ENCODE results near the gene SERPINE1.

SERPINE1 gene

DNA sequence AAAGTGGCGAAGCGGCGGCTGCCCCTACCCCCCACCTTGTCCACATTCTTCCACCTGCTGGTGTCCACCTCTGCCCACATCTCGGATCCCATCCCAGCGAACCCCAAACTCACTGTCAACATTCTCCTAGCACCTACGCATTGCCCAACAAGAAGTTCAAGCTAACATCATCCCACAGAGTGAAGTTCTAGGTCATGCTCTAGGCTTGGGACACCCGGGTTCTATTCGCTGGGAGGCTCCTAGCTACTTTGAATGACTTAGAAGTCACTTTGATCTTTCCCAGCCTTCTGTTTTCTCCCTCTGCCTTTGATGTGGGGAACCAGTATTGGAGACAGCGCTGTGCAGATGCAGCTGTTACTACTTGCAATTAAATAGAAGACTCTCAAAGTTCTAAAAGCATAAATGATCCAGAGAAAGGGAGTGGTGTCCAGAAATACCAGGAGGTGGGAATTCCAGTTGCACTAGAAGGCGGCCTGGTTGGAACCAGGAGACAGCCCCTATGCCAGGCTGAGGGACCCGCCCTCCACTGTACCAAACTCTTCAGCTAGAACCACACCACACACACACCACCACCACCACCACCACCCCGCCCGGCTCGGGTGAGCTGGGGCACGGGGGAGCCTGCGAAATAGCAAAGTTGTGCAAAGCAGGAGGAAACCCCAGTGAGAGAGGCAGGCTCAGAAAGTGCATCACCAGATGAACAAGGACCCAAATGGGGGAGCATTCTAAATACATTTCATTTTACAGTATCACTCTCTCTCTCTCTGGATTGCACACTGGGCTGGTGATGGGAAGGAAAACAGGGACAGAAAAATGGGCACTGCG, 43.9 kb downstream of the SERPINE1 start:
- no peak overlapping the region for H3K4me3 ChIP-seq (ENCODE audit: low read length)
- DNase-seq: peak; percentile 1
- H3K27me3 ChIP-seq (ENCODE audit: insufficient read depth, low read length, poor library complexity): peaks cover 49% of the 10 kb centered on the region
- H2BK5ac ChIP-seq (ENCODE audit: low read length): no peak overlapping the region
- H2BK15ac ChIP-seq (replicated peaks; ENCODE audit: low read depth): no peak overlapping the region
- no peak overlapping the region for H2AK5ac ChIP-seq (ENCODE audit: low read length)
- H3K36me3 ChIP-seq (ENCODE audit: control insufficient read depth, insufficient read depth, low read length): no peaks in the 10 kb centered on the region
- H3K23ac ChIP-seq (ENCODE audit: low read length): no peak overlapping the region
- no peak overlapping the region for H4K5ac ChIP-seq (ENCODE audit: low read length)
- no peak overlapping the region for H3K4ac ChIP-seq (ENCODE audit: low read depth, low read length)
- H2BK120ac ChIP-seq (ENCODE audit: low read depth, low read length): no peak overlapping the region
- H3K79me1 ChIP-seq (ENCODE audit: low read length): no peaks in the 10 kb centered on the region
- H4K8ac ChIP-seq (ENCODE audit: low read depth, low read length): no peak overlapping the region
- H3K4me1 ChIP-seq (ENCODE audit: control insufficient read depth, low read depth, low read length): peaks cover 4% of the 10 kb centered on the region
- no peak overlapping the region for H3K27ac ChIP-seq (ENCODE audit: low read depth, low read length)
- H3K56ac ChIP-seq (ENCODE audit: low read length): no peak overlapping the region
- no peaks in the 10 kb centered on the region for H3K79me2 ChIP-seq (ENCODE audit: control insufficient read depth, insufficient read depth, low read length)
- no peak overlapping the region for H3K9ac ChIP-seq (ENCODE audit: low read length)
- H3K4me2 ChIP-seq (ENCODE audit: low read length): no peak overlapping the region
- no CpG with 5 or more reads among the region's 17 CpGs for WGBS (ENCODE audit: extremely low coverage, insufficient coverage, low lambda C conversion rate)
- H3K18ac ChIP-seq (ENCODE audit: low read length): no peak overlapping the region

DNA sequence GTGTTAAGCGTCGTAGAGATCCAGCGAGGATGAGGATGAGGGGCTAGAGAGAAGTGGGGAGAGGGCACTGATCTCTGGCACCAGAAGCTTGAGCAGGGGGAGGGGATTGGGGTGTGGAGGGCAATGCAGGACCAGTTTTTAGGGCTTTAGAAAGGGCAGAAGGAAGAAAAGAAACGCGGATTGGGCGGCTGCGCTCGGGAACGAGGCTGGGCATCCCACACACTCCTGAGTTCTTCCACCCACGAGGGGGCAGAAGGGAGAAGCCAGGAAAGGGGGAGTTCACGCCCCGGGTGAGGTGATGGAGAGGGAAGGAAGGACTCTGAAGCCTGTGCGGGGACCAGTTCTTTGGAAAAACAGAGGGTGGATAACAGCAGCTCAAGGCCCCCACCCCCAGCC, 44.5 kb downstream of the SERPINE1 start:
- Histone ChIP-seq H3K27ac (ENCODE audit: low read depth, low read length) (no peak overlapping the region), H3K23ac (ENCODE audit: low read length) (no peak overlapping the region), H4K5ac (ENCODE audit: low read length) (no peak overlapping the region), H3K9ac (ENCODE audit: low read length) (no peak overlapping the region), H4K8ac (ENCODE audit: low read depth, low read length) (no peak overlapping the region), H3K56ac (ENCODE audit: low read length) (no peak overlapping the region), H3K4me1 (ENCODE audit: control insufficient read depth, low read depth, low read length) (peaks cover 2% of the 10 kb centered on the region), H2BK15ac (replicated peaks; ENCODE audit: low read depth) (no peak overlapping the region), H3K4me2 (ENCODE audit: low read length) (no peak overlapping the region), H3K4ac (ENCODE audit: low read depth, low read length) (no peak overlapping the region), H3K27me3 (ENCODE audit: insufficient read depth, low read length, poor library complexity) (peaks cover 50% of the 10 kb centered on the region), H3K4me3 (ENCODE audit: low read length) (no peak overlapping the region), H2BK5ac (ENCODE audit: low read length) (no peak overlapping the region), H3K18ac (ENCODE audit: low read length) (no peak overlapping the region), H3K79me2 (ENCODE audit: control insufficient read depth, insufficient read depth, low read length) (no peaks in the 10 kb centered on the region), H3K79me1 (ENCODE audit: low read length) (no peaks in the 10 kb centered on the region), H3K36me3 (ENCODE audit: control insufficient read depth, insufficient read depth, low read length) (no peaks in the 10 kb centered on the region), H2BK120ac (ENCODE audit: low read depth, low read length) (no peak overlapping the region), H2AK5ac (ENCODE audit: low read length) (no peak overlapping the region)
- peak; percentile 3 for DNase-seq
- WGBS (ENCODE audit: extremely low coverage, insufficient coverage, low lambda C conversion rate): no CpG with 5 or more reads among the region's 13 CpGs

DNA sequence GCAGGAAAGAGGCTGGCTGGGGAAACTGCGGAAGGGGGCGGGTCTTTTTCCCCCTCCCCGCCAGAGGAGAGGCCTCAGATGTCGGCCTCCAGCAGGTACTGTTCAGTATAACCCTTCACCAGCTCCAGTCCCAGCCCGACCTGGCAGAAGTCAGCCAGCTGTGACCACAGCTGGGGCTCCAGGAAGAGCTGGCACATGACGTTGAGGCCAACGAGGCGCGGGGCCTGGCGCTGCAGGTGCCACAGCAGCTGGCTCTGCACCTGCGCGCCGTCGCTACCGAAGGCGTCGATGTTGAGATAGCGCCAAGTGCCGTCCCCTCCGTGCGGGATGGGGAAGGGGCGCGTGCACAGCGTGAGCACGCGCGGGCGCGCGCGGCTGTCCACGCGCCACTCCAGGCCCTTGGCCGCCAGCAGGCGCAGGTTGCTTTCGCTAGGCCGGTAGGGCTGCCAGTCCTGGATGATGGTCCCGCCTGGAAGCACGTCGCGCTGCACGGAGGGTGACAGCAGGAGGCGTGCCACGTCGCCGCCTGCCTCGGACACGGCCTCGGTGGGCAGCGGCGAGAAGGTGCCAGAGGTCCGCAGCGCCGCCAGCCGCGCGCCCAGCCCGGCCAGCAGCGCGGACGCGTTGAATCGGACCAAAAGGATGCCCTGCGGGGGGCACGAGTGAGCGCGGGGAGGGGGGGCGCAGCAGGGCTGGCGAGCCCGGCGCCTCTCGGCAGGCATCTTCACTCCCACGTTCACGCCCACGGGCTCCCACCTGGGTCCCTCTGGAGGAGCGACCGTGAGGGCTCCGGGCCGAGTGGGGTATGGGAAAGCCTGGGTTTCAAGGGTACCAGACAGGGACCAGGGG, 45.3 kb downstream of the SERPINE1 start:
- Histone ChIP-seq H2AK5ac (ENCODE audit: low read length) (no peak overlapping the region), H3K4me3 (ENCODE audit: low read length) (no peak overlapping the region), H3K36me3 (ENCODE audit: control insufficient read depth, insufficient read depth, low read length) (no peaks in the 10 kb centered on the region), H2BK5ac (ENCODE audit: low read length) (no peak overlapping the region), H2BK15ac (replicated peaks; ENCODE audit: low read depth) (no peak overlapping the region), H3K9ac (ENCODE audit: low read length) (no peak overlapping the region), H4K5ac (ENCODE audit: low read length) (no peak overlapping the region), H3K4me2 (ENCODE audit: low read length) (no peak overlapping the region), H2BK120ac (ENCODE audit: low read depth, low read length) (no peak overlapping the region), H3K18ac (ENCODE audit: low read length) (no peak overlapping the region), H3K23ac (ENCODE audit: low read length) (no peak overlapping the region), H3K79me1 (ENCODE audit: low read length) (no peaks in the 10 kb centered on the region), H4K8ac (ENCODE audit: low read depth, low read length) (no peak overlapping the region), H3K56ac (ENCODE audit: low read length) (peak overlapping the region; percentile 34), H3K27me3 (ENCODE audit: insufficient read depth, low read length, poor library complexity) (peaks cover 56% of the 10 kb centered on the region), H3K79me2 (ENCODE audit: control insufficient read depth, insufficient read depth, low read length) (no peaks in the 10 kb centered on the region), H3K4me1 (ENCODE audit: control insufficient read depth, low read depth, low read length) (no peaks in the 10 kb centered on the region), H3K4ac (ENCODE audit: low read depth, low read length) (no peak overlapping the region), H3K27ac (ENCODE audit: low read depth, low read length) (no peak overlapping the region)
- WGBS (ENCODE audit: extremely low coverage, insufficient coverage, low lambda C conversion rate): no CpG with 5 or more reads among the region's 79 CpGs
- peak; percentile 24 for DNase-seq

DNA sequence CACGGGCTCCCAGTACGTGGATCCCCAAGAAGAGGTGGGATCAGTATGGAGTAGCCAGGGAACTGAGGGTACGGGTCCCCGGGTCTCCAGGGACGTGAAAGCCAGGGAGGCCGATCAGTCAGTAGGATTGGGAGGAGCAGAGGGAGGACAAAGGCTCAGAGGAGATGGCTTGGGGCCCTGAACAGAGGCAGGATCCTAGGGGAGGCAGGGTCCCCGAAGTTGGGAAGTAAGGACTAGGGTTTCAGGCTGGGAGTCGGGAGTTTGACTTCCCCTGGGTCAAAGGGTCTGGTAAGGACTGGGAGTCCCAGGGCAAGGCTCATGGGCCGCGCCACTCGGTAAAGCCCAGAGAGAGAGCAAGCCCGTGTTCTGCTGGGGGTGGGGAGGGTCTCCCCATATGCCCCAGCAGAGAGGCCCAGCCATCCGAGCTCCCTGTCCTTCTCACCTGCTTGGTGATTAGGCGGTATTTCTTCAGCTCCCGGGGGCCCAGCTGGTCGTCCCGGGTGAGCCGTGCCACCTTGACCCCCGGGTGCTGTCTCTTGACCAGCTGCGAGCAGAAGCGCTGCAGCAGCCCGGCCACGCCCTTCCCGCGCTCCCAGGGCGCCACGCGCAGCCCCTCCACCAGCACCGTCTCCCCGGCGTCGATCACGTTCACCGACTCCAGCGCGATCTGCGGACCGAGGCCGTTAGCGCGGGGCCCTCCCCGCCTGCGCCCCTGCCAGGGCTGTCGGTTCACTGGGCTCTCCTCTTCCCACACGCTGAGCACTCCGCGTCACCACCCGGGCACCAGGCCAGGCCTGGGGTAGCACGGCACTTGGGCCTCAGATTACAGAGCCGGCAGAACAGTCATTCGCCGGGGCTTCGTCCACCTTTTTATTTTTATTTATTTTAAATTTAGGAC, 46.2 kb downstream of the SERPINE1 start:
- H3K27me3 ChIP-seq (ENCODE audit: insufficient read depth, low read length, poor library complexity): peaks cover 57% of the 10 kb centered on the region
- no peak overlapping the region for H3K18ac ChIP-seq (ENCODE audit: low read length)
- H2BK5ac ChIP-seq (ENCODE audit: low read length): no peak overlapping the region
- H4K8ac ChIP-seq (ENCODE audit: low read depth, low read length): no peak overlapping the region
- peak overlapping the region; percentile 70 for H3K56ac ChIP-seq (ENCODE audit: low read length)
- H3K4me2 ChIP-seq (ENCODE audit: low read length): no peak overlapping the region
- H3K79me1 ChIP-seq (ENCODE audit: low read length): no peaks in the 10 kb centered on the region
- H2BK15ac ChIP-seq (replicated peaks; ENCODE audit: low read depth): no peak overlapping the region
- no peak overlapping the region for H3K4ac ChIP-seq (ENCODE audit: low read depth, low read length)
- no peak overlapping the region for H3K23ac ChIP-seq (ENCODE audit: low read length)
- H2BK120ac ChIP-seq (ENCODE audit: low read depth, low read length): no peak overlapping the region
- peak; percentile 6 for DNase-seq
- no peak overlapping the region for H3K27ac ChIP-seq (ENCODE audit: low read depth, low read length)
- no peak overlapping the region for H4K5ac ChIP-seq (ENCODE audit: low read length)
- no peak overlapping the region for H3K9ac ChIP-seq (ENCODE audit: low read length)
- WGBS (ENCODE audit: extremely low coverage, insufficient coverage, low lambda C conversion rate): no CpG with 5 or more reads among the region's 53 CpGs
- H2AK5ac ChIP-seq (ENCODE audit: low read length): no peak overlapping the region
- H3K36me3 ChIP-seq (ENCODE audit: control insufficient read depth, insufficient read depth, low read length): no peaks in the 10 kb centered on the region
- no peak overlapping the region for H3K4me3 ChIP-seq (ENCODE audit: low read length)
- no peaks in the 10 kb centered on the region for H3K4me1 ChIP-seq (ENCODE audit: control insufficient read depth, low read depth, low read length)
- no peaks in the 10 kb centered on the region for H3K79me2 ChIP-seq (ENCODE audit: control insufficient read depth, insufficient read depth, low read length)

DNA sequence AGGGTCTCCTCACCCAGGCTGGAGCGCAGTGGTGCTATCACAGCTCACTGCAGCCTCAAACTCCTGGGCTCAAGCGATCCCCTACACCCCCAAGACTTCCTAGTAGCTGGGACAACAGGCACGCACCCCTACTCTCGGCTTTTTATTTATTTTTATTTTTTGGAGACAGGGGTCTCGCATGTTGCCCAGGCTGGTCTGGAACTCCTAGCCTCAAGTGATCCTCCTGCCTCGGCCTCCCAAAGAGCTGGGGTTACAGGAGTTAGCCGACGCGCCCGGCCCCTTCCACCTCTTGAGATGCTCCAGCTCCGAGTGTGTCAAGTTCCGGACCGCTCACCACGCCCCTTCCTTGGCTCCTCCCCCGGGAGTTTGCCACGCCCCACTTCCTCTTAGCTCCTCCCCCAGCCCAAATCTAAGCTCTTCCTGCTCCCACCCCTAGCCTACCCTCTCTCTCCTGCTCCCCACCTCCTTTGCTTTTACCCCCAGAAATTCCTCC, 46.9 kb downstream of the SERPINE1 start:
- no peak overlapping the region for H4K8ac ChIP-seq (ENCODE audit: low read depth, low read length)
- peaks cover 56% of the 10 kb centered on the region for H3K27me3 ChIP-seq (ENCODE audit: insufficient read depth, low read length, poor library complexity)
- peak overlapping the region; percentile 44 for H3K9ac ChIP-seq (ENCODE audit: low read length)
- H3K79me2 ChIP-seq (ENCODE audit: control insufficient read depth, insufficient read depth, low read length): no peaks in the 10 kb centered on the region
- H3K27ac ChIP-seq (ENCODE audit: low read depth, low read length): no peak overlapping the region
- H3K4me1 ChIP-seq (ENCODE audit: control insufficient read depth, low read depth, low read length): no peaks in the 10 kb centered on the region
- no peak overlapping the region for H2BK15ac ChIP-seq (replicated peaks; ENCODE audit: low read depth)
- H2AK5ac ChIP-seq (ENCODE audit: low read length): no peak overlapping the region
- no peak overlapping the region for H2BK120ac ChIP-seq (ENCODE audit: low read depth, low read length)
- H3K23ac ChIP-seq (ENCODE audit: low read length): no peak overlapping the region
- peak overlapping the region; percentile 94 for H3K4me2 ChIP-seq (ENCODE audit: low read length)
- no peak overlapping the region for H4K5ac ChIP-seq (ENCODE audit: low read length)
- no CpG with 5 or more reads among the region's 16 CpGs for WGBS (ENCODE audit: extremely low coverage, insufficient coverage, low lambda C conversion rate)
- H3K79me1 ChIP-seq (ENCODE audit: low read length): no peaks in the 10 kb centered on the region
- H3K4ac ChIP-seq (ENCODE audit: low read depth, low read length): no peak overlapping the region
- H3K36me3 ChIP-seq (ENCODE audit: control insufficient read depth, insufficient read depth, low read length): no peaks in the 10 kb centered on the region
- DNase-seq: peak; percentile 85
- no peak overlapping the region for H3K18ac ChIP-seq (ENCODE audit: low read length)
- no peak overlapping the region for H2BK5ac ChIP-seq (ENCODE audit: low read length)
- peak overlapping the region; percentile 45 for H3K4me3 ChIP-seq (ENCODE audit: low read length)
- peak overlapping the region; percentile 60 for H3K56ac ChIP-seq (ENCODE audit: low read length)
